NT2/D1 (cell line): ENCODE results near the gene GRB10.

ENCODE experiments used
- SUZ12 ChIP-seq: IDR thresholded peaks from 2 replicates; pipeline ENCODE4 v1.6.1; 2011; ENCODE audit not compliant: insufficient read length, insufficient read depth; ENCODE audit errors: extremely low read depth
- ZNF274 ChIP-seq: IDR thresholded peaks from 2 replicates; pipeline ENCODE4 v1.6.1; 2011; ENCODE audit warnings: mild to moderate bottlenecking, low read depth, low read length

DNA sequence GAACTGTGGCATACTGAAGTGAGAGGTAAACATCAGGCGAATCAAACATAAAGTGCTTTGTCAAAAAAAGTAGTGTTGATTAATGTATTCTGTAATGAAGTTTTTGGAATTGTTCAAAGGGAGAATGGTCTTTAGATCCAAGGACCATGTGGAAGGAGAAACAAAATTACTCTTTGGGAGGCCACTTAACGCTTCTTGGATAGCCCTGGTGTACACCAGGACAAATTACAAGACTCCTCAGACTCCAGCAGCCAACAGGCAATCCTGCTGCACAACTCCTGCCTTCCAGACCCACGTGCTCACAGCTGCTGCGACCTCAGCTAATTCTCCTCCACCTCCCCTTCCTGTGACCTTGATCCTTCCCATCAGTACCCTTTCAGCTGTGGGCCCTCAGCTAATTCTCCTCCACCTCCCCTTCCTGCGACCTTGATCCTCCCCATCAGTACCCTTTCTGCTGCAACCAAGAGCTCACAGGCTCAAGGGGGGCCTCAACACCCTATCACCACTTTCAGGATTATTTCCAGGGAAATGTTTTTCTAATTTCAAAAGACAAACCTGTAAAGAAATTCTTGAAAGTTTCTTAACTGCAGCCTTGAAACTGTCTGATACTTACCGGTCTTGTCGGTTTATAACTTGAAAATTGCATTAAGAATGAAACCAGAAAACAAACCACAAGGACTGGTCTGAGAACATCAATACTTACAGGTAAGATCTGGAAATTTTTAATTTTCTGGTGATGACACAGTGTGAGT is 187.8 kb downstream of the GRB10 start:
- TF ChIP-seq SUZ12: no peak
- no peak for TF ChIP-seq ZNF274
